Measurements from ENCODE around the gene CARD10.

GRCh38 chr22:37563153-37564081, 44.2 kb upstream of the CARD10 start:
- TF ChIP-seq CTCF (IDR thresholded peaks at IDR 0.05; ENCODE audit: insufficient read depth, low read length) (no peak), GABPA (IDR thresholded peaks at IDR 0.05; ENCODE audit: low read depth) (no peak)
- TF ChIP-seq, protein P1, sequence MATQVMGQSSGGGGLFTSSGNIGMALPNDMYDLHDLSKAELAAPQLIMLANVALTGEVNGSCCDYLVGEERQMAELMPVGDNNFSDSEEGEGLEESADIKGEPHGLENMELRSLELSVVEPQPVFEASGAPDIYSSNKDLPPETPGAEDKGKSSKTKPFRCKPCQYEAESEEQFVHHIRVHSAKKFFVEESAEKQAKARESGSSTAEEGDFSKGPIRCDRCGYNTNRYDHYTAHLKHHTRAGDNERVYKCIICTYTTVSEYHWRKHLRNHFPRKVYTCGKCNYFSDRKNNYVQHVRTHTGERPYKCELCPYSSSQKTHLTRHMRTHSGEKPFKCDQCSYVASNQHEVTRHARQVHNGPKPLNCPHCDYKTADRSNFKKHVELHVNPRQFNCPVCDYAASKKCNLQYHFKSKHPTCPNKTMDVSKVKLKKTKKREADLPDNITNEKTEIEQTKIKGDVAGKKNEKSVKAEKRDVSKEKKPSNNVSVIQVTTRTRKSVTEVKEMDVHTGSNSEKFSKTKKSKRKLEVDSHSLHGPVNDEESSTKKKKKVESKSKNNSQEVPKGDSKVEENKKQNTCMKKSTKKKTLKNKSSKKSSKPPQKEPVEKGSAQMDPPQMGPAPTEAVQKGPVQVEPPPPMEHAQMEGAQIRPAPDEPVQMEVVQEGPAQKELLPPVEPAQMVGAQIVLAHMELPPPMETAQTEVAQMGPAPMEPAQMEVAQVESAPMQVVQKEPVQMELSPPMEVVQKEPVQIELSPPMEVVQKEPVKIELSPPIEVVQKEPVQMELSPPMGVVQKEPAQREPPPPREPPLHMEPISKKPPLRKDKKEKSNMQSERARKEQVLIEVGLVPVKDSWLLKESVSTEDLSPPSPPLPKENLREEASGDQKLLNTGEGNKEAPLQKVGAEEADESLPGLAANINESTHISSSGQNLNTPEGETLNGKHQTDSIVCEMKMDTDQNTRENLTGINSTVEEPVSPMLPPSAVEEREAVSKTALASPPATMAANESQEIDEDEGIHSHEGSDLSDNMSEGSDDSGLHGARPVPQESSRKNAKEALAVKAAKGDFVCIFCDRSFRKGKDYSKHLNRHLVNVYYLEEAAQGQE (IDR thresholded peaks at IDR 0.05; ENCODE audit: insufficient replicate concordance, low read depth), result no peak
